IMR-90 (cell line): ENCODE results near the gene CRTAP. TPM values are rescaled to one million over a fixed set of nuclear protein-coding genes. Genes with fewer than 3 reads are reported as not detected.

ENCODE experiments used
- ATAC-seq: fragments of 200-7000 bp; cut with Tn5 transposase; 2 replicates; pipeline ENCODE4 v1.9.1; 2020; ENCODE audit warnings: low read depth, mild to moderate bottlenecking, moderate library complexity
- BruUV-seq: library from RNA; stranded (reverse); fragments of 400-500 nt; replicated peaks from 2 replicates; lab custom pipeline; 2021; lab: Mats Ljungman, UMichigan
- CTCF ChIA-PET: fragments of 300-600 bp; formaldehyde crosslinking; extraction: SDS; loops from one replicate; lab custom pipeline; 2021; ENCODE audit warnings: antibody characterized with exemption; lab: Yijun Ruan, JAX
- POLR2A ChIA-PET: fragments of 300-600 bp; sonication (Branson Sonifier 250); formaldehyde crosslinking; loops from one replicate; lab custom pipeline; 2022; ENCODE audit warnings: antibody characterized with exemption; ENCODE audit not compliant: unreplicated experiment; lab: Charles Lee
- DNase-seq: peaks from one replicate; pipeline ENCODE4 v3.0.0; 2013
- H2AFZ ChIP-seq: replicated peaks from 2 replicates; pipeline ENCODE3; 2013; ENCODE audit warnings: low read length, mild to moderate bottlenecking; ENCODE audit not compliant: poor library complexity
- H2AK5ac ChIP-seq: 2 replicates; pipeline ENCODE4 v1.6.1; 2013; ENCODE audit warnings: low read depth, low read length, inconsistent platforms
- H2AK9ac ChIP-seq: replicated peaks from 2 replicates; pipeline ENCODE3; 2013; ENCODE audit warnings: mild to moderate bottlenecking, low read depth, low read length, moderate library complexity; ENCODE audit not compliant: poor library complexity
- H2BK120ac ChIP-seq: 2 replicates; pipeline ENCODE4 v1.6.1; 2013; ENCODE audit warnings: low read depth, low read length, inconsistent platforms
- H2BK15ac ChIP-seq: 3 replicates; pipeline ENCODE4 v1.6.1; 2013; ENCODE audit warnings: low read depth, low read length, inconsistent platforms
- H2BK20ac ChIP-seq: 2 replicates; pipeline ENCODE4 v1.6.1; 2013; ENCODE audit warnings: low read depth, mild to moderate bottlenecking, inconsistent platforms, low read length, moderate library complexity
- H2BK5ac ChIP-seq: 2 replicates; pipeline ENCODE4 v1.6.1; 2013; ENCODE audit warnings: mild to moderate bottlenecking, low read depth, low read length, inconsistent platforms; ENCODE audit not compliant: poor library complexity, severe bottlenecking
- H3K14ac ChIP-seq: replicated peaks from 2 replicates; pipeline ENCODE4 v1.6.1; 2013; ENCODE audit warnings: low read depth, low read length, inconsistent platforms
- H3K18ac ChIP-seq: 2 replicates; pipeline ENCODE4 v1.6.1; 2013; ENCODE audit warnings: low read depth, low read length, control low read depth
- H3K23ac ChIP-seq: 2 replicates; pipeline ENCODE4 v1.6.1; 2013; ENCODE audit warnings: low read depth, low read length, inconsistent platforms
- H3K27ac ChIP-seq: 2 replicates; pipeline ENCODE4 v1.5.1; 2013; ENCODE audit warnings: mild to moderate bottlenecking, control low read depth, low read length; ENCODE audit not compliant: insufficient read depth
- H3K27me3 ChIP-seq: 2 replicates; pipeline ENCODE4 v1.6.1; 2013; ENCODE audit warnings: low read length; ENCODE audit not compliant: control insufficient read depth, insufficient read depth
- H3K36me3 ChIP-seq: 2 replicates; pipeline ENCODE4 v1.6.1; 2013; ENCODE audit warnings: low read length, mixed read lengths; ENCODE audit not compliant: control insufficient read depth, insufficient read depth
- H3K4ac ChIP-seq: 2 replicates; pipeline ENCODE4 v1.6.1; 2013; ENCODE audit warnings: low read depth, low read length, inconsistent platforms
- H3K4me1 ChIP-seq: 2 replicates; pipeline ENCODE4 v1.6.1; 2013; ENCODE audit warnings: low read length, mixed read lengths; ENCODE audit not compliant: control insufficient read depth, insufficient read depth
- H3K4me2 ChIP-seq: 2 replicates; pipeline ENCODE4 v1.6.1; 2013; ENCODE audit warnings: low read depth, mild to moderate bottlenecking, control low read depth, low read length, moderate library complexity
- H3K4me3 ChIP-seq: 2 replicates; pipeline ENCODE4 v1.5.1; 2013; ENCODE audit warnings: low read depth, mild to moderate bottlenecking, control low read depth, low read length, moderate library complexity; ENCODE audit not compliant: insufficient read depth
- H3K56ac ChIP-seq: 2 replicates; pipeline ENCODE4 v1.6.1; 2013; ENCODE audit warnings: low read length, inconsistent platforms; ENCODE audit not compliant: insufficient read depth; ENCODE audit errors: extremely low read depth
- H3K79me1 ChIP-seq, 2 experiments: 2 replicates each; pipeline ENCODE4 v1.6.1; 2013; ENCODE audit warnings: low read length in 2 of 2, inconsistent platforms in 1 of 2, low read depth in 1 of 2
- H3K9ac ChIP-seq: 2 replicates; pipeline ENCODE4 v1.6.1; 2013; ENCODE audit warnings: low read depth, low read length, control low read depth
- H3K9me1 ChIP-seq: 2 replicates; pipeline ENCODE4 v1.6.1; 2013; ENCODE audit warnings: low read length, inconsistent platforms; ENCODE audit not compliant: insufficient read depth
- H3K9me3 ChIP-seq: 2 replicates; pipeline ENCODE4 v1.6.1; 2013; ENCODE audit warnings: low read length; ENCODE audit not compliant: control insufficient read depth, insufficient read depth
- H4K20me1 ChIP-seq: 2 replicates; pipeline ENCODE4 v1.6.1; 2013; ENCODE audit warnings: low read length, inconsistent platforms; ENCODE audit not compliant: insufficient read depth
- H4K5ac ChIP-seq: 2 replicates; pipeline ENCODE4 v1.6.1; 2013; ENCODE audit warnings: mild to moderate bottlenecking, low read depth, low read length, control low read depth
- H4K8ac ChIP-seq, 2 experiments: 2 replicates each; pipeline ENCODE4 v1.6.1; 2013; ENCODE audit warnings: low read depth in 2 of 2, low read length in 2 of 2, control low read depth in 1 of 2, inconsistent platforms in 1 of 2
- H4K91ac ChIP-seq: 2 replicates; pipeline ENCODE4 v1.6.1; 2013; ENCODE audit warnings: low read depth, low read length, inconsistent platforms; ENCODE audit not compliant: insufficient read depth
- BHLHE40 ChIP-seq: fragments of 150-350 bp; IDR thresholded peaks from 2 replicates; pipeline ENCODE4 v1.6.1; 2016; ENCODE audit warnings: mild to moderate bottlenecking, low read depth, low read length
- CEBPB ChIP-seq: IDR thresholded peaks from 2 replicates; pipeline ENCODE4 v1.6.1; 2012; ENCODE audit warnings: low read depth, low read length, improper control_type of control experiment
- CHD1 ChIP-seq: IDR thresholded peaks from 2 replicates; pipeline ENCODE4 v1.6.1; 2012; ENCODE audit warnings: low read depth, low read length, improper control_type of control experiment
- CTCF ChIP-seq: conservative IDR thresholded peaks from 2 replicates; pipeline ENCODE4 v1.5.1; 2012; ENCODE audit warnings: mild to moderate bottlenecking, low read depth, low read length, improper control_type of control experiment
- FOS ChIP-seq: fragments of 150-350 bp; IDR thresholded peaks from 2 replicates; pipeline ENCODE4 v1.6.1; 2016; ENCODE audit warnings: low read depth, low read length
- MAFK ChIP-seq: IDR thresholded peaks from 2 replicates; pipeline ENCODE4 v1.6.1; 2012; ENCODE audit warnings: low read depth, low read length, improper control_type of control experiment
- MAZ ChIP-seq: IDR thresholded peaks from 2 replicates; pipeline ENCODE4 v1.6.1; 2012; ENCODE audit warnings: low read depth, mild to moderate bottlenecking, low read length, improper control_type of control experiment, moderate library complexity, borderline replicate concordance
- MXI1 ChIP-seq: IDR thresholded peaks from 2 replicates; pipeline ENCODE4 v1.6.1; 2012; ENCODE audit warnings: low read depth, mild to moderate bottlenecking, low read length, moderate library complexity, borderline replicate concordance
- NFE2L2 ChIP-seq: fragments of 150-350 bp; IDR thresholded peaks from 2 replicates; pipeline ENCODE4 v1.6.1; 2016; ENCODE audit warnings: low read depth, mild to moderate bottlenecking, low read length
- POLR2A ChIP-seq: IDR thresholded peaks from 2 replicates; pipeline ENCODE4 v1.6.1; 2012; ENCODE audit warnings: mild to moderate bottlenecking, low read depth, low read length
- RAD21 ChIP-seq: IDR thresholded peaks from 2 replicates; pipeline ENCODE4 v1.6.1; 2012; ENCODE audit warnings: low read length, improper control_type of control experiment
- RCOR1 ChIP-seq: IDR thresholded peaks from 2 replicates; pipeline ENCODE4 v1.6.1; 2012; ENCODE audit warnings: mild to moderate bottlenecking, low read length, improper control_type of control experiment; ENCODE audit not compliant: insufficient replicate concordance
- RFX5 ChIP-seq: IDR thresholded peaks from 2 replicates; pipeline ENCODE4 v1.8.0; 2012; ENCODE audit warnings: low read depth, mild to moderate bottlenecking, low read length, moderate library complexity
- SMC3 ChIP-seq: fragments of 150-350 bp; IDR thresholded peaks from 2 replicates; pipeline ENCODE4 v1.6.1; 2016; ENCODE audit warnings: low read depth, mild to moderate bottlenecking, antibody characterized with exemption, low read length, moderate library complexity
- whole genome bisulfite sequencing, 2 experiments: methylation state at CpG; one replicate each; pipeline versions ENCODE4 v1.1.5 to v1.1.7; 2013; ENCODE audit warnings: missing lambda C conversion rate in 2 of 2; ENCODE audit not compliant: insufficient read length in 1 of 2; ENCODE audit errors: extremely low coverage in 2 of 2; 5-methylcytosine and 5-hydroxymethylcytosine counted together
- dilution Hi-C: fragments of 300-500 bp; cut with HindIII; formaldehyde crosslinking; loops from one replicate; pipeline ENCODE4 v1.14.3; 2018; ENCODE audit warnings: low sequenced_read_pairs; ENCODE audit not compliant: unreplicated experiment
- in situ Hi-C: fragments of 300-500 bp; cut with MboI; formaldehyde crosslinking; loops from 3 replicates; pipeline ENCODE4 v1.14.3; 2019; ENCODE audit warnings: low sequenced_read_pairs, inconsistent platforms, mixed read lengths
- intact Hi-C: fragments of 100-400 bp; cut with micrococcal nuclease; formaldehyde crosslinking; loops from 2 replicates; pipeline ENCODE4 v1.10.0; 2022
- polyA plus RNA-seq, 3 experiments: library from polyadenylated mRNA; depleted of rRNA; stranded (reverse); fragments of >200 nt; gene quantifications; 2 replicates each; pipeline ENCODE4 v1.2.3, GENCODE V29; 2012; ENCODE audit warnings: low replicate concordance in 1 of 3
- total RNA-seq: library from RNA; depleted of rRNA; stranded (reverse); fragments of >200 nt; gene quantifications from 2 replicates; pipeline ENCODE4 v1.2.3, GENCODE V29; 2012
- TF ChIP-seq, protein P1 (sequence below): fragments of 150-350 bp; IDR thresholded peaks from 2 replicates; pipeline ENCODE4 v1.6.1; 2016; ENCODE audit warnings: low read depth, mild to moderate bottlenecking, low read length, moderate library complexity, borderline replicate concordance

The CRTAP gene
- total and polyA plus RNA-seq, 2 of the 4 experiments (the other 2 are of a cell fraction), result 108 to 205 TPM

DNA sequence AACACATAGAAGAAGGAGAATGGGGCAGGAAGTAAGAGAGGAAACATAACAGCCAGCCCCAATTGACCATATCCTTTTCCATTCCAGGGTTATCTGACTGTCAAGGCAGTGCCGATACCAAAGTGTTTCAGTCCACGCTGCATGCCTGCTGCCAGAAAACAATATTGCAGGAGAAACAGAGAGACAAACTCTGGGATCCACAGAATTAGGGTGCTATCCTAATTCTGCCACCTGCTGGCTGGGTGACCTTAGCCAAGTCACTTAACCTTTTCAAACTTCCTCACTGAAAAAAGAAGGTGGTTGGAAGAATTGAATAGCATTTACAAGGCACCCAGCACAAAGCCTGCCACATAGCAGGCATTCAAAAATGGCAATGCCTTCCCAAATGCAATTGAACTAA, 48.9 kb upstream of the CRTAP start:
- Histone ChIP-seq H3K4me3 (no peak overlapping the region), H3K23ac (no peak overlapping the region), H3K4me2 (no peak overlapping the region), H3K36me3 (peaks cover 23% of the 10 kb centered on the region), H3K9me1 (peaks cover 9% of the 10 kb centered on the region; the same call in 1 of the 2 replicates), H3K56ac (no peak overlapping the region), H4K20me1 (no peaks in the 10 kb centered on the region), H2BK5ac (no peak overlapping the region), H2AFZ (no peak overlapping the region), H4K8ac (no peak overlapping the region), H3K9me3 (no peaks in the 10 kb centered on the region), H3K18ac (no peak overlapping the region), H3K9ac (no peak overlapping the region), H4K91ac (no peak overlapping the region), H2BK20ac (no peak overlapping the region), H2AK9ac (no peak overlapping the region), H3K27me3 (no peaks in the 10 kb centered on the region), H3K4me1 (no peaks in the 10 kb centered on the region), H3K14ac (no peak overlapping the region), H3K4ac (no peak overlapping the region), H3K79me1 (peaks cover 0 to 3% of the 10 kb centered on the region in 2 experiments; a peak in 1 of 4 replicates), H2BK15ac (no peak overlapping the region), H3K27ac (no peak overlapping the region), H2BK120ac (no peak overlapping the region), H2AK5ac (no peak overlapping the region), H4K5ac (no peak overlapping the region)
- POLR2A ChIA-PET, result no interaction called here
- ATAC-seq (no peak), DNase-seq (no peak)
- intact Hi-C loops (no loop called here), dilution Hi-C loops (no loop called here), in situ Hi-C loops (no loop called here)
- TF ChIP-seq NFE2L2 (no peak), BHLHE40 (no peak), RCOR1 (no peak), MAZ (no peak), MXI1 (no peak), RFX5 (no peak), POLR2A (no peak), CEBPB (no peak), FOS (no peak), SMC3 (no peak), MAFK (no peak), CHD1 (no peak), RAD21 (no peak), CTCF (no peak)
- TF ChIP-seq, protein P1, sequence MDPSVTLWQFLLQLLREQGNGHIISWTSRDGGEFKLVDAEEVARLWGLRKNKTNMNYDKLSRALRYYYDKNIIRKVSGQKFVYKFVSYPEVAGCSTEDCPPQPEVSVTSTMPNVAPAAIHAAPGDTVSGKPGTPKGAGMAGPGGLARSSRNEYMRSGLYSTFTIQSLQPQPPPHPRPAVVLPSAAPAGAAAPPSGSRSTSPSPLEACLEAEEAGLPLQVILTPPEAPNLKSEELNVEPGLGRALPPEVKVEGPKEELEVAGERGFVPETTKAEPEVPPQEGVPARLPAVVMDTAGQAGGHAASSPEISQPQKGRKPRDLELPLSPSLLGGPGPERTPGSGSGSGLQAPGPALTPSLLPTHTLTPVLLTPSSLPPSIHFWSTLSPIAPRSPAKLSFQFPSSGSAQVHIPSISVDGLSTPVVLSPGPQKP, result no peak
- WGBS, 2 experiments, result no CpG with 5 or more reads among the region's 2 CpGs
- BruUV-seq, result no TSS peak
- CTCF ChIA-PET, result no interaction called here
